ENCODE results near the gene LRRC4C.

Gene LRRC4C

GRCh38 chr11:41431784-41432183 is 27.7 kb downstream of the LRRC4C start:
- no peak for DNase-seq (ENCODE audit: low read depth, low spot score)
- no peak overlapping the region for H3K27ac ChIP-seq

GRCh38 chr11:41419901-41420300 is 39.6 kb downstream of the LRRC4C start:
- DNase-seq (ENCODE audit: low read depth, low spot score): no peak

GRCh38 chr11:41414771-41415440 is 44.5 kb downstream of the LRRC4C start:
- no peak for DNase-seq (ENCODE audit: low read depth, low spot score)
- H3K27ac ChIP-seq: no peak overlapping the region

More at GRCh38 chr11:41419901-41420300, 39.6 kb downstream of the LRRC4C start:
- H3K27ac ChIP-seq: no peak overlapping the region

- DNase-seq (ENCODE audit: low read depth, low spot score): no peak
- H3K27ac ChIP-seq: no peak overlapping the region
Observed at GRCh38 chr11:41413843-41414242, 45.6 kb downstream of the LRRC4C start.

GRCh38 chr11:41405812-41406211 is 53.6 kb downstream of the LRRC4C start:
- DNase-seq (ENCODE audit: low read depth, low spot score): no peak
- H3K27ac ChIP-seq: no peak overlapping the region

- DNase-seq (ENCODE audit: low read depth, low spot score): no peak
- H3K27ac ChIP-seq: no peak overlapping the region
Observed at GRCh38 chr11:41404109-41404508, 55.3 kb downstream of the LRRC4C start.

- no peak for DNase-seq (ENCODE audit: low read depth, low spot score)
- H3K27ac ChIP-seq: no peak overlapping the region
Observed at GRCh38 chr11:41403458-41403857, 56.0 kb downstream of the LRRC4C start.

GRCh38 chr11:41400819-41401382 is 58.6 kb downstream of the LRRC4C start:
- no peak overlapping the region for H3K27ac ChIP-seq
- DNase-seq (ENCODE audit: low read depth, low spot score): no peak

- DNase-seq (ENCODE audit: low read depth, low spot score): no peak
- no peak overlapping the region for H3K27ac ChIP-seq
Observed at GRCh38 chr11:41400124-41400523, 59.3 kb downstream of the LRRC4C start.

GRCh38 chr11:41399323-41399722 is 60.1 kb downstream of the LRRC4C start:
- no peak for DNase-seq (ENCODE audit: low read depth, low spot score)
- H3K27ac ChIP-seq: no peak overlapping the region

- DNase-seq (ENCODE audit: low read depth, low spot score): no peak
- no peak overlapping the region for H3K27ac ChIP-seq
Observed at GRCh38 chr11:41398175-41398574, 61.3 kb downstream of the LRRC4C start.

- no peak overlapping the region for H3K27ac ChIP-seq
- no peak for DNase-seq (ENCODE audit: low read depth, low spot score)
Observed at GRCh38 chr11:41394521-41395195, 64.8 kb downstream of the LRRC4C start.

GRCh38 chr11:41392596-41392995 is 66.9 kb downstream of the LRRC4C start:
- H3K27ac ChIP-seq: no peak overlapping the region
- no peak for DNase-seq (ENCODE audit: low read depth, low spot score)

GRCh38 chr11:41389623-41390130 is 69.8 kb downstream of the LRRC4C start:
- H3K27ac ChIP-seq: no peak overlapping the region
- no peak for DNase-seq (ENCODE audit: low read depth, low spot score)

GRCh38 chr11:41384329-41384728 is 75.1 kb downstream of the LRRC4C start:
- no peak overlapping the region for H3K27ac ChIP-seq
- DNase-seq (ENCODE audit: low read depth, low spot score): no peak

GRCh38 chr11:41383768-41384167 is 75.7 kb downstream of the LRRC4C start:
- no peak for DNase-seq (ENCODE audit: low read depth, low spot score)
- no peak overlapping the region for H3K27ac ChIP-seq

GRCh38 chr11:41382927-41383326 is 76.5 kb downstream of the LRRC4C start:
- DNase-seq (ENCODE audit: low read depth, low spot score): no peak
- no peak overlapping the region for H3K27ac ChIP-seq

GRCh38 chr11:41379084-41379483 is 80.4 kb downstream of the LRRC4C start:
- no peak overlapping the region for H3K27ac ChIP-seq
- DNase-seq (ENCODE audit: low read depth, low spot score): no peak

- no peak for DNase-seq (ENCODE audit: low read depth, low spot score)
- no peak overlapping the region for H3K27ac ChIP-seq
Observed at GRCh38 chr11:41377709-41378394, 81.6 kb downstream of the LRRC4C start.

GRCh38 chr11:41351825-41352224 is 107.6 kb downstream of the LRRC4C start:
- H3K27ac ChIP-seq: no peak overlapping the region
- no peak for DNase-seq (ENCODE audit: low read depth, low spot score)

- H3K27ac ChIP-seq: no peak overlapping the region
- DNase-seq (ENCODE audit: low read depth, low spot score): no peak
Observed at GRCh38 chr11:41346042-41346441, 113.4 kb downstream of the LRRC4C start.

Data from epithelial cell of prostate (primary cell).